Activated CD4-positive, alpha-beta T cell treated with anti-CD3 and anti-CD28 coated beads, Interleukin-2, amount 50 U/mL, for 24 hours (primary cell): ENCODE data around the gene THEM5.
"Not testable (repeated sequence)": the region's sequence is repeated elsewhere in the genome, so short reads cannot be mapped to it uniquely, and the experiment has no call there.

Source experiments
- DNase-seq, 2 donors: peaks; one replicate each; pipeline ENCODE4 v3.0.0-alpha.2; 2020; ENCODE audit warnings: low read depth in 1 of 2, low spot score in 1 of 2

Gene THEM5

DNA sequence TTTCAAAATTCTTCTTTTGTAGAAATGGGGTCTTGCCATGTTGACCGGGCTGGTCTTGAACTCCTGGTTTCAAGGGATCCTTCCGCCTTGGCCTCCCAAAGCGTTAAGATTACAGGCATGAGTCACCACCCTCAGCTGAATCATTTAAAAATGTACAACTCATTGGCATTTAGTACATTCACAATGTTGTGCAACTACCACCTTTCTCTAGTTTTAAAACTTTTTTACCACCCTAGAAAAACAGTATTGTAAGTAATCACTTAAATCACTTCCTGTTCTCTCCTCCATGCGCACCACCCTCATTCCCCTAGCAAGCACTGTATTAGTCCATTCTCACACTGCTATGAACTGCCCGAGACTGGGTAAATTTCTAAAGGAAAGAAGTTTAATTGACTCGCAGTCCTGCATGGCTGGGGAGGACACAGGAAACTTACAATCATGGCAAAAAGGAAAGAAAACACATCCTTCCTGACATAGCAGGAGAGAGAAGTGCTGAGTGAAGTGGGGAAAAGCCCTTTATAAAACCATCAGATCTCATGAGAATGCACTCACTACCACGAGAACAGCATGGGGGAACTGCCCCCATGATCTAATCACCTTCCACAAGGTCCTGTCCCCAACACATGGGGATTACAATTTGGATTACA is 14.4 kb upstream of the THEM5 start:
- DNase-seq: no peak

DNA sequence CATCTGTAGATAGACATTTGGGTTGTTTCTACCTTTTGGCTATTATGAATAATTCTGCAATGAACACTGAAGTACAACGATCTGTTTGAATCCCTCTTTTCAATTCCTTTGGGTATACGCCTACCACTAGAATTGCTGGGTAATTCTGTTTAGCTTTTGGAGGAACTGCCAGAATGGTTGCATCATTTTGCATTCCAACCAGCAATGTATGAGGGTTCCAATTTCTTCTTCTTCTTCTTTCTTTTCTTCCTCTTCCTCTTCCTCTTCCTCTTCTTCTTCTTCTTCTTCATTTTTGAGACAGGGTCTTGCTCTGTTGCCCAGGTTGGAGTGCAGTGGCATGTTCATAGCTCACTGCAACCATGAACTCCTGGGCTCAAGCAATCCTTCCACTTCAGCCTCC is 13.8 kb upstream of the THEM5 start:
- no peak for DNase-seq

DNA sequence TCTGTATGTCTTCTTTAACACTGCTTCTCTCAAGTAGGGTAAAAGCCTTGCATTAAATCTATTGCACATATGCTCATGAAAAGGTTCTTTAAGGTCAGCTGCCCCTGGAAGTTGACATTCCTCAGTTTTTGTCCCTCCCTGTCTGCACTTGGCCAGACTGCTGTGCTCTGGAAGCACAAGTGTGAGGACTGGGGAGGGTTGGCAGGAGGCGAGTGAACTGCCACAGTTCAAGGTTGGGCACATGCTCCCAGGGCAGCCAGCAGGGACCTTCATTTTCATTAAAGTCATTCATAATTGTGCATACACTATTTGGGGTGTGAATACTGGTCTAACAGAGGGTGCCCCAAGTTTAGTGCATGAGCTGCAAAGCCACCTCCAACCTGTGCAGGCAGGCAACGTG is 10.9 kb upstream of the THEM5 start:
- DNase-seq: no peak

DNA sequence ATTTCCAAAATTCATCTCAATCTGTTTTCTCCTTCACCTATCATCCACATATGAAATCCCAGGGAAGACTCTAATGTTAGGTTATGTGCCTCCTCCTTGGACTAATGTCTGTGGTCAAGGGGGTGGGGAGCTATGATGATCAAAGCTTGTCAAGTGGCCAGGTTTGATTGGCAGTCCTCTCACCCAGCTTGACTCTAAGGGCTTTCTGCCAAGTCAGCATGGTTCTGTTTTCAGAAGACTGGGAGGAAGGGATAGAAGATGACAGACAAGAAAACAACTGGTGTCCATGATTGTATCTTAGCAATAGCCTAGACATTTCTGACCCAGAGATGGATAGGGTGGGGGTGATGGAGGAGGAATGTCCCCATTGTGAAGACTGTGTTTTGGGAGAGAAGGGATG is 9.1 kb upstream of the THEM5 start:
- DNase-seq: no peak

DNA sequence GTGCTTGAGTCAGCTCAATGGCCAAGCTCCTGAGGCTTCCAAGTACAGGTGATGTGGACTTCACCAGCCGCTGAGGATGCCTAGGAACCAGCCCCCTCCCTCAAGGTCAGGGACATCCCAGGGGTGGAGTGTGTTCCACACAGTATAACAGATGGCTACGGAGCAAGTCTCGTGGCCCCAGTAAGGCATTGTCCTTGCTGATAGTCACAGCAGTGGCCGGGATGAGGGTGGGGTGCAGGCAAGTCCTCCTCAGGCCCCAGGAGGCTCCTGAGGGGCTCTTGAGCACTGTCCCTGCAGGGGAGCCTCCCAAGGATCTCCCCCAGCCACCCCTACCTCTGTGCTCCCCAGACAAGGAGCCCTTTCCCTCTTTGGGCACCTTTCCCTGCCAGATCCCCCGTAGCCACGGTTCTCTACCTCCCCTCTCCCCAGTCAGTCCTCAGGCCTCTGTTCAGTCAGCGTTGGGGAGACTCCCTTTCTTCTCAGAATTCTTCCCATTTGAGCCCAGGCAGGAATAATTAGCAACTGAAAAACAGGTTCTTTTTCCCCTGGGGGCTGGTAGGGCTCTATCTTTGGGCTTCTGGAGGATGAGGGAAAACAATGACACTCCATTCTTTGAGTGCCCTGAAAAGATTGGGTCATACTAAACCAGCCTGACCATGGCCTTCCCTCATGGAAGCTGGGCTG is 7.1 kb upstream of the THEM5 start:
- DNase-seq: no peak

DNA sequence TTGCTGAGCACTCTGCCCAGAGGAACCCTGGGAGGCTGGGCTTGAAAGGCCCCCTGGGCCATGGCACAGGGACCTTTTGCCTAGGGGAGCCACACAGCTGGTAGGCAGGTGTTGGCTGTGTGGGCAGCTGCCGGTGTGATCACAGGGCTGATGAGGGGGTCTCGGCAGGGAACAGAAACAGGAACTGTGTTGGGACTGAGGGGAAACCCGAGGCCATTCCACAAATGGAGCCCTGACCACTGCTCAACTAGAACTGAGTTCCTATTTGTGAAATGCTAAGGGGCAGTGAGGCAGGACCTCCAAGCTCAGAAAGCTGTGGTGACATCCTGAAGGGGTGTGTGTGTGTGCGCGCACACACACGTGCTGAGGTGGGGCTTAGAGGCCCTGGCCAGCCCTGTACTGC is 6.4 kb upstream of the THEM5 start:
- DNase-seq: no peak

DNA sequence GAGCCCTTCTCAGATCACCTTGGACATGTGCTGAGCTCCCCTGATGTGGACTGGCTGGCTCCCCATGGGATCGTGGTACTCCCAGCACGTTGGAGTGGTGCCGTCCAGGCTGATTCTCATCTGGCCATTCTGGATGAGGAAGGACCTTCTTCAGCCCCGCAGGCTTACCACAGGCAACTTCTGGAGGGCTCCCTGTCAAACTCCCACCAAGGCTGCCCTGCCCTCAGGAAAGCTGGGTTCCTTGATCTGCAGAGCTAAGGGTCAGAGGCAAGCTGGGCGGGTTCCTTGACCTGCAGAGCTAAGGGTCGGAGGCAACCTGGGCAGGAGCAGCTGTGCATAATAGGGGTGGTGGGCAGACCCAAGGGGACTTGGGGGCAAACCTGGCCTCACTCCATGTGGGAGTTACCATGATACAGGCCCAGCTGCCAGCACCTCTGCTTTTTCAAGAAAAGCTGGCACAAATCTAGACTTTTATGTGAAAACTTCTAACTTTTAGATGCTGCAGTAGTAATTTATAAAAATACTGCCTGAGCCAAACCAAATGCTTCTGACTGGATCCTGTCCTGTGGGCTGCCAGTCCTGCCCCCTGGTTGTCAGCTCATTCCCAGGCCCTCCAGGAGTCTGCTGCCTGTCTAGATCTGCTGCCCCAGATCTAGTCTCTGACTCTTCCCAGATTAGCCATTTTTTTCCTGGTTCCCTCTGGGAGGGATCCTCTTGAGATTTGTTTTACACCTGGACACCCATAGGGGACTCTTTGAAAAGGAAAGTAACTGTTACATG is 5.6 kb upstream of the THEM5 start:
- DNase-seq: no peak

DNA sequence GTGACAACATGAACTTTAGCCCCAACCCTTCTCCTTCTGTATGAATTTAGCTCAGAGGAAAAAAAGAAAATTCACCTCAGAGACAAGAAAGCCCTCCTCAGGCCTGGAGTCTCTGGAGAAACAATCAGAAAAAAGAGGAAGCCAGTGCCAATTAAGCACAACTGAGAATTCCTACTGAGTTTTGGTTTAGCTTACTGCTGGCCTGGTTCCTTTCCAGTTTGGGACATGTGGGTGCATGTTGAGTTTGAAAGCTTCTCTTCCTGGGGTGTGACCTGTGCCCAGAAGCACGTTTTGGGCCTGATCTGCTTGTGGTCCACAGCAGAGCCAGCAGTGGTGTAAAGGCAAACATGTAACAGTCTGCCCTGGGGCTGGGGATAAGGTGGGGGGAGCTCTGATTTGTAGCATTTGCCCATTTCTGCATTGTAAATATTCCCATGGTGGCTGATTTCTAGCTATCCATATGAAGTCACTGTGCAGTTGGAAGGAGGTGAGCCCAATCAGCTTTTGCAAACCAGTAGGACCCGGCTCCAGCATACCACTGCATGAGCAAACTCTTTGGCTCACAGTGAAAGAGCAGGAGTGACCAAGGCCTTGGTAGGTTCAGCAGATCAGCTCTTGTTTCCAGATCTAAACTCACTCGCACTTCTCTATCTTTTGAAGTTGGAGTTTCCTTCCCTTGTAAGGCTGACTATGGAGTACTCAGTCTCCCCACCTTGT is 4.7 kb upstream of the THEM5 start:
- DNase-seq: no peak

DNA sequence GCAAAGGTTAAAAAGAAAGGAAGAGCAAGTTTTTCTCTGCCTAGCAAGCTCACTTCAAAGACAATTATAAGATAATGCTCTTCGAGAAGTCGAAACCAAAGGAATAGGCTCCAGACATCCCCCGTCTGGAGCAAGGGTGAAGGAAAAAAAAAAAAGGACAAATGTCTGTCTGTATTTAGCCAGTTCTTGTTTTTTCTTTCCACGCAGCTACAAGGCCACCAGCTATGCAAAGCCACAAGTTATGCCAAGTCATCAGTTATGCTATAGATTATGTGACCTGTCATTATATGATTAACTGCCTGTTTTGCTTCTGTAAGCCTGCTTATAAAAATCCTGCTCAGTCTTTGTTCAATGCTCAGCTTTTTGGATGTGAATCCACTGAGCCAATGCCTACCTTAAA is 2.4 kb upstream of the THEM5 start:
- no peak for DNase-seq

DNA sequence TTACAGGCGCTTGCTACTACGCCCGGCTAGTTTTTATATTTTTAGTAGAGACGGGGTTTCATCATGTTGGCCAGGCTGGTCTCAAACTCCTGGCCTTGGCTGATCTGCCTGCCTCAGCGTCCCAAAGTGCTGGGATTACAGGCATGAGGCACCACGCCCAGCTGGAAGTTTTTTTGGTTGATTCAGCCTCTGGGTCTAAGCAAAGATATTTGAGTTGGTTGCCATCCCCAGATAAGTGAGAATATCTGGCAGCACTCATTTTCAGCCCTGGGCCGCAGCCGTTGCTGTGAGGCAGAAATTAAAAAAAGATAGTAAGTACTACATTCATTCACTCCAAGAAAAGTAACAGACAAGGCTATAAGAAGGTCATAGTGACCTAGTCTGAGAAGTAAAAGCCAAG is 2.0 kb upstream of the THEM5 start:
- DNase-seq: not testable (repeated sequence)

DNA sequence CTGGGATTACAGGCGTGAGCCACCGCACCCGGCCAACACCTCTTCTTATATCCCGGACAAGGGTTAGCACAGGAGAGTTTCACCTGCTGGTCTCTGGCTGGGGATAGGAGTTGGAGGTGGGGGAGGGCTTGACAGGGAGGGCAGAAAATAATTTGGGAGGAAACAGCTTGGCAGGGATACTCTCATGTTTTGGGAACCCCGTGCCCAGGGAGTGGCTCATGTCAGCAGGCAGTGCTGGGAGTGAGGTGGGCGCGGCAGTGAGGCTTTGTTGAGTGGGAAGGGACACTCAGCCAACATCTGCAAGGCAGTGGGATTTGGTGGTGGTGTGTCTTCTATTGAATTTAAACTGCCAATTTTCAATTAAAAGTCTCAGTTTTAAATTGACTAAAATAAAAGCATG is 1.1 kb upstream of the THEM5 start:
- DNase-seq: no peak

DNA sequence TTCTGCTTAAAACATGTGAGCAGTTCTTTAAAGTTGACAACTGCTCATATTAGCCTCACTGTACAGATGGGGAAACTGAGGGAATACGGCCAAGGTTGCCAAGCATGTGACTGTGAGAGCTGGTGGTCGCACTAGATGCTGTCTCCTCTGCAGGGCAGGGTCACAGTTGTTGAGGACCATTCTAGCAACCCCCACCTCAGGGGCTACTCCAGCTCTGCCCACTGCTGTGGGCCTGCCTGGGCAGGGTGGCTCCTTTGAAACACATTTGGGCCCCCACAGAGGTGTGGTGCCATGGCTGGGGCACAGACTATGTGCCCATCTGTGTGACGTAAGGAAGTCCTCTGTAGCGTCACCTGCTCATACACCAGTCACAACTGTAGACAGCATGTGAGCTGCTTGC is 779 bp downstream of the THEM5 start:
- DNase-seq: no peak

DNA sequence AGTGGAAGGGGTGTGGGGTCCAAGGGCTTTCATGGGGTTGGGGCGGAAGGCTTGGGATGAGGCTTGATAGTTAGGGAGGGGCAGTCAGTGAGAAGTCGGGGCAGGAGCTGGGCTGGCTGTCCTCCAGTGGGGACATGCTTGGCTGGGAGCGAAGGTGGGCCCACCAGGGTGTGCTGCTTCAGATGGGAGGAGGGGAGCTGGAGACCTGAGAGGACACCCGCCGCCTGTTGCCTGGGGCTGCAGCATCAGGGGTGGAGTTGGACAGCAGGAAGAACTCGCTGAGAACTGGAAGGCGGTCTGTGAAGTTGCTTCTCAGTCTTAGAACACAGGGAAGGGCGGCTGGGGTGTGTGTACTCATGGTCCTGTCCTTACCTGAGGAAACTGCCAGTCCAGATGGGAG is 1.6 kb downstream of the THEM5 start:
- DNase-seq: no peak

DNA sequence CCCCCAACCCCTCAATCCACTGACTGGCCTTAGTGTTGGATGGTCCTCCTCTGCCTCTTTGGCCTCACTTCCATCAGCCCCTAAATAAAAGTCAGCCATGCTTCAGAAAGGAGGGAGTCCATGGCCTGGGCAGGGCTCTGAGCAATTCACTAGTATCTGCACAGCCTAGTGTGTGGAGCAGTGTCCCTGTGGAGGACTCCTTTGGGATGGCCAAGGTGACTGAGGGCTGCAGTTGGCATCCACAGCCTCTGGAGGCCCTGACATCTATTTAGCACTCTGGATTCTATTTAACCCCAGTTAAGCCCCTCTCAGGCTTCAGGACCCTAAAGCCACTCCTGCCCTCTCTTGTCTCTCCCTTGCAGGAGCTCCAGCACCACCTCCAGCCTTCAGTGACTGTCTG is 3.6 kb downstream of the THEM5 start:
- no peak for DNase-seq

DNA sequence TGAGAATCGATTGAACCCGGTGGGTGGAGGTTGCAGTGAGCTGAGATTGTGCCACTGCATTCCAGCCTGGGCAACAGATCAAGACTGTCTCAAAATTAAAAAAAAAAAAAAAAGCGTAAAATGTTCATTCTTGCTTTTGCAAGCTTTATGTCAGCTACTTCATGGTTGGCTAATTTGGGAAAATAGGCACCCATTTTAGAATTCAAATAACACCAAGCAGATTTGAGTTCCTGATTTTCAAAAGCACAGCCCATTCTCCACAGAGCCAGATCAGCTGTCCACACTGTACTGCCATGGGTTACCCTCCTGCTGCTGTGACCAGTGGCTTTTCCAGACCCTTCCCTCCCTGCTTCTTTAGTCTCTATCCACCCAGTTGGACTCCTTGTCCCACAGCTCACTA is 4.4 kb downstream of the THEM5 start:
- no peak for DNase-seq

DNA sequence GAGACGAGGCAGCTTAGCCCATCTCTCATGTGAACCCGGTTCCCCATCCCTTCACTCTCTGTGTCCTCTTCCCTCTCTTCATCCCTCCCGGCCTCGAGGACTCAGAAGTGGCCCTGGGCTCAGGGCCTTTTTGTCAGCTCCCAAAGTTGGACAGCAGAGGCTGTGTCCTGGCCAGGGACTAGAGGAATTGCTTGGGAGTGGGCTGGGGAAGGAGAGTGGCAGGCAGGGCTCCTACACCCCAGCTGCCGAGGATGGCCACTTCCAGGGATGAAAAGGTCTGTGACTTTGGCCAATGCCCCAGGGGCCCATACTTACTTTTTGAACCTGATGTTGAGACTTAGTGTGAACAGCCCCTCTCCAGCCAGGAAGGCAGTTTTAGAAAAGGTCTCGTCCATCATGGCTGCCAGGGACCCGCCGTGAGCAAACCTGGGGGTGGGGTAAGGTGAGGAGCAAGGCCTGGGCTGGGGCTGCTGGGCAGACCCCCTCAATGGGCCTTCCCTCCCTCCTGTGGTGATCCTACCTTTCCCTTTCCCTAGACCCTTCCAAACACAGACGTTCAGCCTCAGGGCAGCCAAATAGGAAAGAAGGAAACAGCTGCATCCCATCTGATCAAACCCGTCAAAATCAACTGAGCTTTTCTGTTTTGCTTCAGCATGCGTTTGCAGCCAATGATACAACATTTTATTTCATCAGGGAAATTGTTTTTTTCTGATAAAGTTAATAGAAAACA is 5.5 kb downstream of the THEM5 start:
- DNase-seq: no peak

DNA sequence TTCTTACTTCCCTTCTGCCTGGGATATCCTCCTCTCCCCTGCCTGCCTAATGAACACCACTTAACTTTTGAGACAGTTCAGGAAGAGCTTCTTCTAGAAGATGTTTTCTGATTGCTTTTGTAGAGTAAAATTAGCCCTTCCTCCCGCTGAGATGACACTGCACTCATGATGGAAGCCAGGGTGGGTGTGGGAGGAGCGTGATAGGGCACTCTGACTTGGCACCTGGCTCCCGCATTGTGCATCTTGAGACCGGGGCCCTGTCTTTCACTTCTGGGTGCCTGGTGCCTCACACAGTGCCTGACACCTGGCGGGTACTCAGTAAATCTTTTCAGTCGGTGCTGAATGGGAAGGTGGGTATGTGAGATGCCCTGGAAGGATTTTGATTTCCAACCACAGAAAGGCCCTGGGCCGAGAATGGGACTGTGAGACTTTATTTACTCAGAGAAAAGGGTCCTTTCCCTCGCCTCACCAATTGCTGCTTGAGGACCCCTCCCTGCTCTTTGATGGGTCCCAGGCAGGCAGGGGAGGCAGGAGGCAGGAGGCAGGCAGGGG is 6.8 kb downstream of the THEM5 start:
- no peak for DNase-seq

DNA sequence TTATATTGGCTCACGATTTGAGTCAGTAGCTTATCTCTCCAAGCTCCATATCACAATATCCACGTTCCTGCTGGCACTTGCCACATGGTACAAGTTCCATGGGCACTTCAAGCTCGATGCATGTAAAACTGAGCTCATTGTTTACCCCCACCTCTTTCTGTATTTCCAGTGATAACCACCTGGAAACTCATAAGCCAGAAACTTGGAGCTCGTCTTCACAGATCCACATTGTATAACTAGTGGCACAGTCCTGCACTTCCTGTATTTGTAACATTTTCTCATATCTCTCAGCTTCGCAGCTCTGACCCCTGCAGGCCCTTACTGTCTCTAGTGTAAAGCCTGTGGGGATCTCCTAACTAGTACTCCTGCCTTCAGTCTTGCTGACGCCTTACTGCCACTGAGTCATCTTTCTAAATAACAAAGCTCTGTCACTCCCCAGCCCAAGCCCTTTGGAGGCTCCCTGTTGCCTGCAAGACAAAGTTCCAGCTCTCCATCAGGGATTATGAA is 7.4 kb downstream of the THEM5 start:
- no peak for DNase-seq

DNA sequence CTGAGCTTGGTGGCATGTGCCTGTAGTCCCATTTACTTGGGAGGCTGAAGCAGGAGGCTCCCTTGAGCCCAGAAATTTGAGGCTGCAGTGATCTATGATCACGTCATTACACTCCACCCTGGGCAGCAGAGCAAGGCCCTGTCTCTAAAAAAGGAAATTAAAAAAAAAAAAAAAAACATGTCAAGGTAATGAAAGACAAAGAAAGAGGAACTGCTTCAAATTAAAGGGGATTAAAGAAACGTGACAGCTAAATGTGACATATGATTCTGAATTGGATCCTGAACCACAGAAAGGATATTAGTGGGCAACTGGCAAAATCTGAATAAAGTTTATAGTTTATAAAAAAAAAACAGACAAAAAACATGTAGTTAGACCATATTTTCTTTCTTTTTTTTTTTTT is 10.1 kb downstream of the THEM5 start:
- no peak for DNase-seq

DNA sequence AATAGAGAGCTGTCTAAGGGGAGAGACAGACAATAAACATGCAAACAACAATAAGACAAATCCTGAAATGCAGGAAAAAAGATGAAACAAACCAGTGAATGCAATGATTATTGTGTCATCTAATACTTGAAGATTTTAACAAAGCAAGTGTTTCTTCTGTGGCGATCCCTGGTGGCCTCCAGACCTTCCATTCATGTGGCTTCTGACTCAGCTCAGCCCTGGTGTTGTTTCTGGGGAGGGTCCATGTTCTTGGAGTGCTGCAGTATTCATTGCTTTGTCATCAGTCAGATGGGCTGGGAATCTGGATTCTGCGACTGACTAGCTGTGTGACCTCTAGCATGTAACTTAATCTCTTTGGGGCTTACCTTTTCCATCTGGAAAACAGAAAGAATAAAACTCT is 12.4 kb downstream of the THEM5 start:
- DNase-seq: no peak

DNA sequence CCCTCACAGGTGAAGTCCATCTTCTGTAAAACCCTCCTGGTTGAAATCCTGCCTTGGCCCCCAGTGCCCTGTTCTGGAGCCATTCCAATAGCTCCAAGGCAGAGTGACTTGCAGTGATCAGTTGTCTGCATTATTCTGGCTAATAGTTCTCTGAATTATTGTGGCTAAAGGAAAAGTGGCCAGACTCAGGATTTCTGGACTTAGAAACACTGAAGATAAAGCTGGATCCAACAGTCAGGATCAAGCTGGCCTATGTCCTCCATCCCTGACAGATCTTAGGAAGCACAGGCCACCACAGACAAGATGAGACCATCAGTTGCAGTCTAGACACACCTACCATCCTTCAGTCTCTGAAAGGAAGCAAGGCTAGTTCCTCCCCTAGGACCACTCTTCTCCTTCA is 13.1 kb downstream of the THEM5 start:
- DNase-seq: no peak
